Activated B cell treated with CpG ODN at 0.5 μM for 24 hours (primary cell): ENCODE results near the gene TMBIM6. TPM values are rescaled to one million over a fixed set of nuclear protein-coding genes. Genes with fewer than 3 reads are reported as not detected.

Source experiments
- ATAC-seq: fragments of 200-7000 bp; cut with Tn5 transposase; one replicate; pipeline ENCODE4 v1.10.0; 2021; ENCODE audit warnings: low read depth, mild to moderate bottlenecking, moderate library complexity
- CTCF ChIA-PET: fragments of 350-600 bp; sonication (Branson Sonifier 250); formaldehyde crosslinking; loops from one replicate; lab custom pipeline; 2021; ENCODE audit warnings: antibody characterized with exemption; lab: Charles Lee
- POLR2A ChIA-PET: fragments of 350-600 bp; sonication (Branson Sonifier 250); formaldehyde crosslinking; loops from one replicate; lab custom pipeline; 2021; ENCODE audit warnings: antibody characterized with exemption; lab: Charles Lee
- DNase-seq: peaks from one replicate; pipeline ENCODE4 v3.0.0; 2022
- H3K27ac Mint-ChIP-seq: one replicate; pipeline ENCODE4 v1.8.0; 2020; ENCODE audit warnings: mixed read lengths
- H3K27me3 Mint-ChIP-seq: one replicate; pipeline ENCODE4 v1.8.0; 2021; ENCODE audit warnings: mixed read lengths
- H3K36me3 Mint-ChIP-seq: one replicate; pipeline ENCODE4 v1.8.0; 2021; ENCODE audit warnings: low read depth, mixed read lengths
- H3K4me1 Mint-ChIP-seq: one replicate; pipeline ENCODE4 v1.8.0; 2021; ENCODE audit warnings: mixed read lengths
- H3K4me3 Mint-ChIP-seq: one replicate; pipeline ENCODE4 v1.8.0; 2020; ENCODE audit warnings: mild to moderate bottlenecking, mixed read lengths
- H3K9me3 Mint-ChIP-seq: one replicate; pipeline ENCODE4 v1.8.0; 2020; ENCODE audit warnings: mixed read lengths
- intact Hi-C: fragments of 100-400 bp; cut with micrococcal nuclease; formaldehyde crosslinking; loops from one replicate; pipeline ENCODE4 v1.15.1; 2024
- total RNA-seq: library from RNA; stranded (reverse); gene quantifications from 2 replicates; pipeline ENCODE4 v1.2.3, GENCODE V29; 2022
- TF ChIP-seq, protein P1 (sequence below): fragments of 200-600 bp; IDR thresholded peaks from one replicate; pipeline ENCODE4 v1.8.0; 2022; ENCODE audit warnings: antibody characterized with exemption, mild to moderate bottlenecking

The TMBIM6 gene
- total RNA-seq, 1 donor from 2014 or later: 366 TPM

DNA sequence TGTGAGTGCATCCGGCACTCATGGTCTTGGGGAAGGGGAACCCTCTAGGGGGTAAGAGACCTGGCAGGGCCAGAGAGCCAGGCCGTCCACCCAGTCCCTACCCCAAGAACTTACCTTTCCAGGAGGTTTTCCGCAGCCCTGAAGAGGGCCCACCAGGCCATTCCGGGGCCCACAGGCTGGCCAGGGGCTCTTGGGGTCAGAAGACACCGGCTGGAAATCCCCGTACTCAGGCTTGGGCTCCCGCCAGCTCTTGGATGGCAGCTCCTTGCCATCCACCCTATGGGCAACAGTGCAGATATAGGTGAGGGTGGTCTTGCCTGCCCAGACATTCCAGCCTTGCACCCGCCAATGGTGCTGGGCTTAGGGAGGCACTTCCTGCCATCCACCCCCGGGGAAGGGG lies 52.3 kb downstream of the TMBIM6 start:
- no peak for DNase-seq
- ChIA-PET POLR2A (no interaction called here), CTCF (no interaction called here)
- H3K9me3 Mint-ChIP-seq: no peaks in the 10 kb centered on the region
- no peak for ATAC-seq
- H3K27ac Mint-ChIP-seq: no peak overlapping the region
- no peak overlapping the region for H3K4me3 Mint-ChIP-seq
- intact Hi-C loops: no loop called here
- H3K27me3 Mint-ChIP-seq: no peaks in the 10 kb centered on the region
- no peaks in the 10 kb centered on the region for H3K4me1 Mint-ChIP-seq
- TF ChIP-seq, protein P1, sequence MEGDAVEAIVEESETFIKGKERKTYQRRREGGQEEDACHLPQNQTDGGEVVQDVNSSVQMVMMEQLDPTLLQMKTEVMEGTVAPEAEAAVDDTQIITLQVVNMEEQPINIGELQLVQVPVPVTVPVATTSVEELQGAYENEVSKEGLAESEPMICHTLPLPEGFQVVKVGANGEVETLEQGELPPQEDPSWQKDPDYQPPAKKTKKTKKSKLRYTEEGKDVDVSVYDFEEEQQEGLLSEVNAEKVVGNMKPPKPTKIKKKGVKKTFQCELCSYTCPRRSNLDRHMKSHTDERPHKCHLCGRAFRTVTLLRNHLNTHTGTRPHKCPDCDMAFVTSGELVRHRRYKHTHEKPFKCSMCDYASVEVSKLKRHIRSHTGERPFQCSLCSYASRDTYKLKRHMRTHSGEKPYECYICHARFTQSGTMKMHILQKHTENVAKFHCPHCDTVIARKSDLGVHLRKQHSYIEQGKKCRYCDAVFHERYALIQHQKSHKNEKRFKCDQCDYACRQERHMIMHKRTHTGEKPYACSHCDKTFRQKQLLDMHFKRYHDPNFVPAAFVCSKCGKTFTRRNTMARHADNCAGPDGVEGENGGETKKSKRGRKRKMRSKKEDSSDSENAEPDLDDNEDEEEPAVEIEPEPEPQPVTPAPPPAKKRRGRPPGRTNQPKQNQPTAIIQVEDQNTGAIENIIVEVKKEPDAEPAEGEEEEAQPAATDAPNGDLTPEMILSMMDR: no peak
- H3K36me3 Mint-ChIP-seq: peaks cover 10% of the 10 kb centered on the region

DNA sequence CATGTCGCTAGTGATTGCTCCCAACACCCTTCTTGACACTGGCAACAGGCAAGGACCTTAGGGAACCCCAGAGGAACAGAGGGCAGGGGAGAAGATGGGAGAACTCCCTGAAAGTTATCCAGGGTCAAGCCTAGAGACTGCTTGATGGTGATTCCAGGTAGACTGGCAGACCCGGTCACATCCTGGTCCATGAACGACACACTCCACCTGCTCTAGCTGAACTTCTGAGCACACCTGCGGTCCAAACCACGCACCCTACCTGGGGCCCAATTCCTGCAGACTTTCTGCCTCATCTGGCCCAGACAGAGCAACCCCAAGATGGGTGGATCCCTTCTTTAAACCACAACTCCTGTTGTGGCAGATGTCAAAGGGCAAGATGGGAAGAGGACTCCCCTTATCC lies 52.7 kb downstream of the TMBIM6 start:
- Mint-ChIP-seq H3K4me3 (no peak overlapping the region), H3K9me3 (no peaks in the 10 kb centered on the region), H3K4me1 (no peaks in the 10 kb centered on the region), H3K27ac (no peak overlapping the region), H3K36me3 (peaks cover 10% of the 10 kb centered on the region), H3K27me3 (no peaks in the 10 kb centered on the region)
- intact Hi-C loops: no loop called here
- TF ChIP-seq, protein P1: no peak
- ChIA-PET POLR2A (interaction anchor here (0.5 kb wide), 1 partner anchor 359 kb away, joined by 5 read pairs; no protein-coding TSS in a partner anchor), CTCF (interaction anchor here (1.2 kb wide), 1 partner anchor 16 kb away, joined by 3 read pairs; no protein-coding TSS in a partner anchor)
- no peak for ATAC-seq
- no peak for DNase-seq

DNA sequence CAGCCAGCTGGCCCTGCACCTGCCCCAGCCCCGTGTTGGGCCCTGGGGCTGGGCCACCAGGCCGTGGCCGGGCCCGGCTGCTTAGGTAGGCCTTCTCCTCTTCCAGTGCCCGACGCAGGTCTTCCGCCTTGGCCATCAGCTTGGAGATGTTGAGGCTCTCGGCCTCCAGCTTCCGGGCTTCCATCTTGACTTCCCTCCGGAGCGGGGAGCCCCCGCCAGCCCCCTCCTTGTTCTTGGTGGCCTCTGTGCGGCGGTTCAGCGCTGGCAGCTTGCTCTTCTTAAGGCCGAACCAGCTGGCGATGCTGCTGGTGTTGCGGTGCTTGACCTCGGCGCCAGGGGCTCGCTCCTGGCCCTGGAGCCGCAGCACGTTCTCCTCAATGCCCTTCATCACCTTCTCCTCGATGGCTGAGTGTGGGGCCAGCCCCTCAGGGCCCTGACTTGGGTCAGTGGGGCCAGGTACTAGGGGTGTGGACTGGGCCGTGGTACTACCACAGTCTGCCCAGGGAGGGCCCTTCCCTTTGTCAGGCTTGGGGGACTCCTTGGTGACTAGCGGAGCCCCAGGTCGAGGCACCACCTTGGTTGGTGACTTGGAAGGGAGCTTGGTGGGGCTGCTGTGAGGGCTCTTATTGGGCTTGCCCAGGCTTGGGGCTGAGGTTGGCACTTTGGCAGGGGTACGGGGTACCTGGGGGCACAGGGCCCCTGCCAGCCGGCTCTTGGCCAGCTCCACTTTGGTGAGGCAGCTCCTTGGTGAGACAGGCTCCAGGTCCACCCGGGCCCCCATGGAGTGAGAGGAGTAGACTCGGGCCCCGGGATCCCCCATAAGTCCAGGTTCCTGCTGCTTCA lies 53.7 kb downstream of the TMBIM6 start:
- ATAC-seq (no peak), DNase-seq (no peak)
- Mint-ChIP-seq H3K27ac (no peak overlapping the region), H3K4me1 (no peaks in the 10 kb centered on the region), H3K36me3 (peaks cover 10% of the 10 kb centered on the region), H3K27me3 (no peaks in the 10 kb centered on the region), H3K9me3 (no peaks in the 10 kb centered on the region), H3K4me3 (no peak overlapping the region)
- ChIA-PET CTCF (interaction anchor here (1.2 kb wide), 1 partner anchor 17 kb away, joined by 3 read pairs; no protein-coding TSS in a partner anchor), POLR2A (interaction anchor here (0.5 kb wide), 1 partner anchor 360 kb away, joined by 5 read pairs; no protein-coding TSS in a partner anchor)
- TF ChIP-seq, protein P1: no peak
- intact Hi-C loops: no loop called here

DNA sequence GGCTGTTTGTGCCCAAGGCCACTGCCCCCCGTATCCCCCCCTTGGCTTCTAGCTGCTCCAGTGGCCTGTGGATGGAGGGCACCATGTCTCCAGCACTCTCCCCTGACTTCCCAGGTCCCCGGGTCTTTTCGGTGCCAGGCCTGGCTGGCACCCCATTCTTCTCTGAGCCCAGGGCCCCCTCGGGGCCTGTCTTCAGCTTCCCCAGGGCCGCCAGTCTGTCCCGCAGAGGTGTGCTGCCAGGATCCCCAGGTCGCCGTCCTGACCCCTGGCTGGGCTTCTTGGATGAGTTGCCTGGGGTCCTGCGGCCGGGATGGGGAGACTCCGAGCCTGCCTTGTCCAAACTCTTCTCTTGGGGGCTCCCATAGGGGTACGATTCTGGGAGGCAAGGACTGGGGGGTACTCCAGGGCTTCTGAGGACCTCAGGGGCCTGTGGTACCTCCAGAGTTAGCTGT lies 54.3 kb downstream of the TMBIM6 start:
- no peak for ATAC-seq
- Mint-ChIP-seq H3K4me3 (no peak overlapping the region), H3K36me3 (peaks cover 16% of the 10 kb centered on the region), H3K27me3 (no peaks in the 10 kb centered on the region), H3K9me3 (no peaks in the 10 kb centered on the region), H3K4me1 (no peaks in the 10 kb centered on the region), H3K27ac (no peak overlapping the region)
- POLR2A ChIA-PET: no interaction called here
- intact Hi-C loops: no loop called here
- CTCF ChIA-PET: no interaction called here
- DNase-seq: no peak
- TF ChIP-seq, protein P1: no peak

DNA sequence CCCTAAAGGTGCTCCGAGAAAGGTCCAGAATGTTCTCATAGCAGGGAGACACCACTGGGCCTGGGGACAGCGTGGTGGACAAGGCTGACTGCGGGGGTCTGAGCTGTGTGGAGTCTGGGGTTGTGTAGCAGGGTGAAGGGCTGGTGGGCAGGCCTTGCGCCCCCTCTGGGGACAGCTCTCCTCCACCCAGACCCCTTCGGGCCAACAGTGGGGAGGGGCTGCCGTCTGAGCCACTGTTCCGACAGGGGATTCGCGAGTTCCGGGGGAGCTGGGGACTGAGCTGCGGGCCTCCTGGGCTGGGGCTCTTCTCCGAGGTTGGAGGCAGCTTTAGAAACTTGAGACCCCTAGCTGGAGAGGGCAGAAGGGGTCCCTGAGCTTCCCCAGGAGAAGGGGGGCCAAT lies 54.8 kb downstream of the TMBIM6 start:
- Mint-ChIP-seq H3K27me3 (no peaks in the 10 kb centered on the region), H3K4me3 (no peak overlapping the region), H3K9me3 (no peaks in the 10 kb centered on the region), H3K36me3 (peaks cover 17% of the 10 kb centered on the region), H3K27ac (no peak overlapping the region), H3K4me1 (no peaks in the 10 kb centered on the region)
- ChIA-PET CTCF (no interaction called here), POLR2A (no interaction called here)
- TF ChIP-seq, protein P1: no peak
- intact Hi-C loops: no loop called here
- no peak for ATAC-seq
- no peak for DNase-seq
